ENCODE results near the gene CYTIP. TPM values are rescaled to one million over a fixed set of nuclear protein-coding genes. Genes with fewer than 3 reads are reported as not detected.

CYTIP gene
- total RNA-seq, 1 donor from 2014 or later, result 2.5 TPM

DNA sequence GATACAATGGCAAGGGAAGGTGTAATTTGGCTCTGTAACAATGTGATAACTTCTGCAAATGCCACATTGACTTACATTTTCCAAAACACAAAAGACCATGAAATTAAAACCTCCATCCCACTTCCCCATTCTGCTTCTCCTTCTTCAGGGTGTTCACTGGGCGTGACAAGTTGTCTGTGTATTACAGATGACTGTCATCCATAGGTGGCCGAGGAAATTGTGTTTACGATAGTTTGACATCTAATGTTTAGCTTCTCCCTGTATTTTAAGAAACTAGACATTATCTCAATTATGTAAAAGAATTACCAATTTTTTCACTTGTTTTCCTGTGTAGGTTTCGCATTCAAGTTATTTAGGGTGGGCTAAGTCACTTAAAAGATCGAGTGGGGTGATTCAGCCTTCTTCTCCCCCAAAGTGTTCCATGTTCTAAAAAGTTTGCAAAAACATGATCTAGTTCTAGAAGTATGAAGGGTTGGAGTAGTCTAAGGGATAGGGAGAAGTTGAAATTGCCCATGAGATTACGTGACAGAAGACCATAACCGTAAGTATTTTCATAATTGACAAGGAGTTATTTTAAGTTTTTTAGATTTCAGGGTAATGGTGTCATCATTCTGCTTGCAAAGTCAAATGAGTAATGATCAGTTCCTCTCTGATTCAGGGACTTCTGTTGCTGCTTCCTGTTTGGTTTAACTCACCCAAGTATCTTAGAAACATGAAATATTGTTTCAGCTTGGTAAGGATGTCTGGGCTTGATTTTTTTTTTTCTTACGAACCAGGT, 25.2 kb upstream of the CYTIP start:
- intact Hi-C loops (cut with DNase I), result no loop called here

DNA sequence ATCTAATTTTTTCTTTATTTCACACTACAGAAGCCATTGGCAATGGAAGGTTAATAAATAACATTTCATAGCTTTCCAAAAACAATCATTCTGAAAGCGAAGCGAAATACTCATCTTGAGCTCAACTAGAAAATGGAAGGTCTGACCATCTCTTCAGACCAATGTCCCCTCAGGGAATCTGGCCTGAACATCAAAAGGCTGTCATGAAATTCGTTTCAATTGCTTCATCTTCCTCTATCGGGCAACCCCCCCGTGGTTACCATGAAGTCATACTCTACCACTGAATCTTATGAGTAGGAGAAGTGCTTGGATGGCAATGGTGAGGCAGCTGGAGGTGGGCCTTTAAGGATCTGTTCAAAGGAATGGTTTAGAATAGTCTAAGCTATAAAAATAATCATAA, 22.9 kb upstream of the CYTIP start:
- intact Hi-C loops (cut with DNase I), result no loop called here
- no peak for DNase-seq (ENCODE audit: low spot score)

More for the DNA sequence above, 25.2 kb upstream of the CYTIP start:
- no peak for DNase-seq (ENCODE audit: low spot score)

DNA sequence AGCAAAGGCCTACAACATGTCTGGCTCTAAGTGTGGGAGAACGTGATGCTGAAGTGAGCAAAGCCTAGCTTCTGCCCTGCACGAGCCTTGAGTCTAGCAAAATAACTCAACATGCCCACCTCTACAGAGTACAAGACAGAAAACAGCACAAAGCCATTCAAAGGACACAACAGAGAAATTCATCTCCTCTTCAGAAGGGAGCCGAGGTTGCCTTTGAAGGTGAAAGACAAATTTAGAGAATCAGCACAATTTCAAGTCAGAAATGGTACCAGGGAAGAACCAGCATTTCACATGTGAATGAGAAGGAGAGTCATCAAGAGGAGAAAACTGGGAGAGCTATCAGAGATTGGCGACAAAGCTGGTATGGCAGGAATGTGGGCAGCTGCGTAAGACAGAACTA, 21.7 kb upstream of the CYTIP start:
- intact Hi-C loops (cut with DNase I), result no loop called here

DNA sequence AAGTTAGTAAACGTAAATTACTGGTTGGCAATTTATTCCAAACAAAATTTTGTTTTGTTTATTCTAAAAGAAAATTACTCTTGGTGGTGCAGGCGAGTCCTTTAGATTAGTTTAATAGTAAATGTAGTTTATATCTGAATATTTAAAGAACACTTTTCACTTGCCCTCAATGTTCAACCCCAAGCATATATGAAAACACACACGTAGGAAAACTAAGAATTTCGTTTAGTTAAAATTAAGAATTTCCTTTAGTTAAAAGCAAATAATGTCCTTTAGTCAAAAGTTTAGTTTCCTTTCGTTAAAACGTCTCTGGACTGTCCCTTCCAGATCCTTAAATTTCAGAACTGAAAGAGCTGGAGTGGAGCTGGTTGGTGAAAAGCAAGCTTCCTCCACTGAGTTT, 19.1 kb upstream of the CYTIP start:
- intact Hi-C loops (cut with DNase I), result no loop called here
- DNase-seq (ENCODE audit: low spot score), result no peak

More for the DNA sequence above, 21.7 kb upstream of the CYTIP start:
- DNase-seq (ENCODE audit: low spot score), result no peak

DNA sequence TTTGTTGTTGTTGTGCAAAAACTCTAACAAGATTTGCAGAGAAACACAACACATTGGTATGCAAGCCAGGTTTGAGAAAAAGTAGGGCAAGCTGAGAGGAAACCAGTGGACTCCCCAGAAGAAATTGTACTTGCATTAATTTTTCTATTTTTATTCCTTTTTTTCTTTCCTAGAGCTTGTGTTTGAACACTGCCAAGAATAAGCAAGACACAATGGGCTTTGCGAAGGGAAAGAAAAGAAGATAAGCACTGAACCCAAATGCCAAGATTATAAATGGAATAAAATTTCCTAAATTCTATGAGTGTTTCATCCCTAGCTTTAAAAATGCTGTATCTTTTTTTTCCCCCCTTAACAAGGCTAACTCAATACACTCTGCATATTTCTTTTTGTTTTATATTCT, 17.0 kb upstream of the CYTIP start:
- DNase-seq (ENCODE audit: low spot score), result no peak
- intact Hi-C loops (cut with DNase I), result no loop called here

DNA sequence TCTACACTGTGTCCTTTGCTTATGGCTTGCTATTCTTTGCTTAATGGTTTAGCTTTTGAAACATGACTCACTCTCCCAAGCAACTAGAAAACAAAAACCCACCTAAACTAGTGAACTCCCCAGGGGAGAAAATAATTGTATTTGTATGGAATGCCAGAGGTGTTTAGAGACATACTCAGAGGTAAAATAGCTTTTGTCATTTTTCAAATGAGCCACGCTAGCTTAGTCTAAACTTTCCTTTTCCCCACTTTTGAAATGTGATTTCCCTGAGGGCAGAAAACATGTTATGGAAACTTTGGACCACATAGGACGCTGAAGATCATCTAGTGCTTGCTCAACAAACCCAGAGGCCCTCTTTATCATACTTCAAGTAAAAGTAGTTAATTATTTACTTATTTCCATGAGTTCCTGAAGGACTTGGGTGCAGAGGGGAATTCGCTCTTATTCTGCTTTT, 16.5 kb upstream of the CYTIP start:
- no peak for DNase-seq (ENCODE audit: low spot score)
- intact Hi-C loops (cut with DNase I), result no loop called here

DNA sequence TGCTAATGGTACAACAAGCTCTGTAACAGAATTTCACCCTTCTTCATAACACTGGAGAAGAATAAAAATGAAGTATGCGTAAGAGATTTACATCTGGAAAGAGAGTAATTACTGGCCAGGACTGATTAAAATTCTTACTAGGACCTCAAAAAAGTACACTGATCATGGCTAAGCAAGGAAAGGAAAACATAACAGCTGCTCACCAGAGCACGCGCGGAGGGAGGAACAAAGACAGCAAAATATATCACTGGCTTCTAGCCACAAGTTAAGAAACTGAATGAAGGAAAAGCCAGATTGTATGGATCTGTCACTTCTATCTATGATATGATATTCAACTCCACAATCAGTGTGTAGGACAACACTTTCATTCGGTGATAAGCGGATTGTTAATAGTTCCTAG, 15.6 kb upstream of the CYTIP start:
- no peak for DNase-seq (ENCODE audit: low spot score)
- intact Hi-C loops (cut with DNase I), result no loop called here

DNA sequence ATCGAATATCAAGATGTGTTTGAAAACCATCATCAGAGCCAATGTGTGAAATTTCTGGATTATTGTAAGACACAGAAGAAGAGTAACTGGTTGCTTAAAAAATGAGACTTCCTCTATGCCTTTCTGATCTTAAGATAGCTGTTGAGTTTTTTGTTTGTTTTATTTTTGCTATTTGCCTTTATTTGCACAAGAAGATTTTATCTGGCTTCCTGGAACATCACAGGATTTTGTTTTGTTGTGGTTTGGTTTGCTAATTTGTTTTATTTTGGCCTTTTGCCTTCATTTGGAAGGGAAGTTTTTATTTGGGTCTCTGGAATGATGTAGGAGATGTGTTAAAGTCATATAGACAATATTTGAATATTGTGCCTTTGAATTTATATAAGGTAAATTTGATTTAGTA, 3.9 kb upstream of the CYTIP start:
- no peak for DNase-seq (ENCODE audit: low spot score)
- intact Hi-C loops (cut with DNase I), result no loop called here

DNA sequence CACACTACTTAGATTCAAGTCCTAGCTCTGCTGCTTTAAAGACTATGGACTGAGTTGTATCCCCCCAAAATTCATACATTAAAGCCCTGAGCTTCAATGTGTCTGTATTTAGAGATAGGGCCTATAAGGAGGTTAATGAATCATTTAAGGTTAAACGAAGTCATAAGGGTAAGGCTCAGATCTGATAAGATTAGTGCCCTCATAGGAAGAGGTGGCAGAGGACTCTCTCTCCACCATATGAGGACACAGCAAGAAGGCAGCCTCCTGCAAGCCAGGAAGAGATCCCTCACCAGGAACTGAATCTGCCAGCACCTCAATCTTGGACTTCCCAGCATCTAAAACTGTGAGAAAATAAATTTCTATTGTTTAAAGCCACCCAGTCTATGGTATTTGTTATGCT, 3.1 kb upstream of the CYTIP start:
- intact Hi-C loops (cut with DNase I), result no loop called here
- no peak for DNase-seq (ENCODE audit: low spot score)

DNA sequence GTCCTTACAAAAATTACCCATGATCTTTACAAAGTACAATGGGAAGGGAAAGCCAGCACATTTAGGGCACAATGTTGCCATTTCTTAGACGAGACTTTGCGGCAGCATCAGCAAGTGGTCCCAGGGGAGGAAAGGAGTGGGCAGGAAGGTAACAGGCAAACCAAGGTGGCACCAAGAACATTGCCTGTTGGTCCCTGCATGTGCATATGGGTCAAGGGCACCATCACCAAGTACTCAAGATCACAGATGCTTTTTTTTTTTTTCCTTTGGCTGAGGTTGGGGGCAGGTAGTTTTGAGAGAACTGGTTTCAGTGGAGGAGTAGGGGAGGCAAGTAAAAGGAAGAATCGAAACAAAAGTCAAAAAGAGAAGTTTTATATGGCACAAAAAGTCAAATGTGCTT, 752 bp upstream of the CYTIP start:
- intact Hi-C loops (cut with DNase I), result no loop called here
- DNase-seq (ENCODE audit: low spot score), result no peak

DNA sequence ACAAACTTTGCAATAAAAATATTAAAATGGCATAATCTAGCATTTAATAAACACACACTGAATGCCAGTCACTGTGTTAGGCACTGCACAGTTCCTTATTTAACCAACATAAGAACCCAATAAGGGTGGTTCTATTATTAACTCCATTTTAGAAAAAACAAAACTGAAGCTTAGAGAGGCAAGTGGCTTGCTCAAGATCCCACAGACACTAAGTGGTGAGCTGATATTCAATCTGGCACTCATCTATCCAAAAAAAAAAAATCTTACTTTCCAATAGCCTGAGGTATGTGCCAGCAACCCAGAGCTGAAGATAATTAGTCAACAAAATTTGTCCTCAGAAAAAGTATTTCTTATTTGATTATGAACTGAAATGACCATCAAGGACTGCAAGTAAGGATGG, 799 bp downstream of the CYTIP start:
- intact Hi-C loops (cut with DNase I), result no loop called here
- DNase-seq (ENCODE audit: low spot score), result no peak

DNA sequence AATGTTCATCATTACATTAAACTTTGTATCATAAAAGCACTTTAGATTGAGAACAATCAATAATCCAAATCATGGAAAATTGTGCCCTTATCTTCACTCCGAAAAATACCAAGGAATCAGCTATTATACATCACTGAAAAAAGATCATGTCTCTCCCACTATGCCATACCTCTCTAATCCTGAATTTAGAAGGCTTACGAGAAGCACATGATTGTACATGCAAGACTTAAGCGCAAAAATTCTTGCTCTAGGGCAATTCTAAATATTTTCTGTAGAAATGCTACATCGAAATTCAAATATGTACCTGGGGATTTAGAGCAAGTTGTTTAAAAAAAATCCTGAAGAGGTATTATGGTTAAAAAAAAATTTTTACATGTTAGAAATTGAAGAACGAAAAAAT, 1.3 kb downstream of the CYTIP start:
- intact Hi-C loops (cut with DNase I), result no loop called here
- DNase-seq (ENCODE audit: low spot score), result no peak

DNA sequence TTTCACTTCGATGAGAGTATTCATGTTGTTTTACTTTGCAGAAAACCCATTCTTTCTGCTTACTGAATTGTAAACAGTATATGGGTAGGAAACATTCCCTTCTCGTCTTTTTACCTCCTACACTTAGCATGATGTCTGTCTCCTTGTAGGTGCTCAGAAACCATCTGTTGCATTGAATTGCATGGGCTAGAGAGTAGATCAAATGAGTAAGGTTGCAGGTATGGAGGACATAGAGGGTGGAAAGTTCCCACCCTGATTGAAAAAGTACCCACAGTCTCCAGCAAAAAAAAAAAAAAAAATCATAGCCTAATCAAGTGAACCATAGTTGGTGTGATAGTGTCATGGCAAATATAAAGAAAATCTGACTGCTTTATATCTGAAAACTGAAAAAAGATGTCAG, 1.7 kb downstream of the CYTIP start:
- intact Hi-C loops (cut with DNase I), result no loop called here
- DNase-seq (ENCODE audit: low spot score), result no peak

DNA sequence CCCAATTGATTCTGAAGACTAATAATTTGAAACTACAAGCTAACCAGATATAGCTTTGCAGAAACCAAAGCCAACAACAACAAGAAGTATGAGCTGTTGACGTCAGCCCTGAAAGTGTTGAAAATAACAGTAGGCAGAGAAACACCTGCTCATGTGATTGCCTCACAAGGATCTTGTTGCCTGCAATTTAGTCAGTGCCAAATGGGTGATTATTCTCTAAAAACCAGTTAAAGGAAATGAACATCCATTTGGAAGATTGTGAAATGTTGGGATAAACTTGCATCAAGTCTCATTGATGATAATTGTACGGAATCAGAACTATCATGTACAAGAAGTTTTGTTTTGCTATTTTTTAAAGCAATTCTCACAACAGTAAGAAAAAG, 2.8 kb downstream of the CYTIP start:
- intact Hi-C loops (cut with DNase I), result no loop called here
- no peak for DNase-seq (ENCODE audit: low spot score)

DNA sequence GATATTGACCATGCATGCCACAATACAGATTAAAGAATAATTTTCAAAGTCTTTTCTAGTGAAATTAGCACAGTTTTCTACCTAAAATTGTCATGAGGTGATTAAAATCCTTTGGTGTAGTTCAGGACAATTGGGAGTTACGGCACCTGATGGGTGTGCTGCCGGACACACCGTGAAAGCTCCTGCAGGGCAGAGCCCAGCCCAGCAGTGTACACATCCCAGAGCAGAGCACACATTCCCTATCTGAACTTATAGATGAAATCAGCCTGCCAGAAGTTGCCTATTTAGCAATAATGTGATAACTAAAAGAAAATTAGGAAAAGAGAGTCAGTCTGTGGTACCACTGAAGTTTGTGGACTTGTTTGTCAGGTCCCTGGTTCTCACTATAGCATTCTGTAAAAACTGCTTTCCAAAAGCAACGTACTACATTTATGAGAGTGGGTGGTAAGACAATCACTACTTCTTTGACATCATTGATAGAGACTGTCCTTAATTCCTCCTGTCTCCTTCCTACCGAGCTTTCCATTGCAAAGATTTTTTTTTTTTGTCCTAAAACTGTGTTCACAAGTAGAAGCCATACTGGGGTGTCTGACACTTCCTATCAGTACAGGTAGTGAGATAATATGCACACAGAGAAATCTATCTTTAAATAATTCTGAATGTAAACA, 3.4 kb downstream of the CYTIP start:
- no peak for DNase-seq (ENCODE audit: low spot score)
- intact Hi-C loops (cut with DNase I), result no loop called here

DNA sequence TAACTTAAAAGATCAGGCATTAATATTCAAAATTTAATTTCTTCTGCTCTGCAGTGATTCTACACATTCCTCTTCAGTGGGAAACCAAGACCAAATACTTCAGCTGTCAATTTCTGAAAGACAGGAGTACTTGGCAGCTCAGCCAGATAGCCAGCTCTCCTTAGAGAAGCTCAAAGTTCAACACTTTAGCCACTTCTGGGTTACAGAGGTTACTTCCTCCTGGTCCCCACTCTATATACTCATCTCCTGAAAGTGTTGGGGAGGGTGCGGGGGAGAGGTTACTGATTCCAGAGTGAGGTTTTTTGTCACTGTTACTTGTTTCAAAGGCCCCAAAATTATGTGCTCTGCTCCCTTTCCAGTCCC, 4.1 kb downstream of the CYTIP start:
- intact Hi-C loops (cut with DNase I), result no loop called here
- no peak for DNase-seq (ENCODE audit: low spot score)

DNA sequence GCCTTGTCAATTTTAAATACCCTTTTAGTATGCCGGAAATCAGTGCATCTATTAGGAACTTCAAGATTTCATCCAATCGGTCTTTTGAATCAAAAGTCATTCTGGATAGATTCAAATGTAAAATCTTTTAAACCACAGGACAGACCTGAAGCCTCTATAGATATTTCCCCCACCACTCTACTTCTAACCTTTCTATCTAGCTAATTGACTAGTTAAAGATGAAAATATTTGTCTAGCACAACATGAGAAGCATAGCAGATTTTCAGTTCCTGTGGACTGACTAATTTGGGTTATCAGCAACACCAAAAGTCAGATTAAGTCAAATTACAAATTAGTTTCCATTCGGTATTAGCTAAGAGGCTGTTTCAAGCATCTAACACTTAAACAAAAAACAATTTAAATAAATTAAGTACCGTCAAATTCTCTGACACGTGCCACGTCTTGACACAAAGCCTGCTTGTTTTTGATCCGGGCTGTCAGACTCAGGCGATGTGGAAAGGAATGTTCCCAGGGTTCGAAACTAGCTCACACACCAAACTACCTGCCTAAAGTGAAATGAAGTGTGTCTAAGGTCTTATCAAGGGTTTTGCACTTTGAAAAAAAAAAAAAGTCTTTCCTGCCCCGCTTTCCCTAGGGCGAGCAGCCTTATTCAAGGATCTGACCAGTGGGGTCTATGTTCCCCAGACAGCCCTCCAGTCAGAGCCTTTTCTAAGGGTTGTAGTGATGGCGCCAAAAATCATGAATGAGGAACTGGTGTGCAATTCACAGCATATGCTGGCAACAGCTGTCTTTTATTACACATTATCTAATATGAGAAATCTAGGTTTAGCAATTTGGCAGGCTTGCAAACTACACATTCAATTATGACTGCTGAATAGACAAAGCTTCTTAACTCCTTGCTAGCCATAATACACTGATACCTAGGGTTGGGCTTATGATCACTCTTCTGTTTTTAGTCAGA, 4.7 kb downstream of the CYTIP start:
- DNase-seq (ENCODE audit: low spot score), result no peak
- intact Hi-C loops (cut with DNase I), result no loop called here

DNA sequence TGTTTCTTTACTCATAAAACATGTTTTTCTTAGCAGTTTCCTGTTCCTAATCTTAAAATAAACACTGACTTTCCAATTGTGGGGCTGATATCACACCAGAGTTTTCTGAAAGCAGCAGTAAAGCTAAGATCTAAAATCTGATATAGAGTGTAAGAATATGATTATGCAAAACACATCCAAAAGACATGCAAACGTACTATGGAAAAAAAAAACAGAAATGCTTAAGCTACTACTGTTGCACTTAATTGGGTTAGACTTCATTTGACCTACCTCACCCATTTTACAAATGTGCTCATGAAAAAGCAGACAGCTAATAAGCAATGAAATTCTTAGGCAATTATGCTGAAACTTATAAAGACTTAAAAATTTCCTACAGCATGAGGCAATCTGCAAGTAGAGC, 10.5 kb downstream of the CYTIP start:
- no peak for DNase-seq (ENCODE audit: low spot score)
- intact Hi-C loops (cut with DNase I), result no loop called here

DNA sequence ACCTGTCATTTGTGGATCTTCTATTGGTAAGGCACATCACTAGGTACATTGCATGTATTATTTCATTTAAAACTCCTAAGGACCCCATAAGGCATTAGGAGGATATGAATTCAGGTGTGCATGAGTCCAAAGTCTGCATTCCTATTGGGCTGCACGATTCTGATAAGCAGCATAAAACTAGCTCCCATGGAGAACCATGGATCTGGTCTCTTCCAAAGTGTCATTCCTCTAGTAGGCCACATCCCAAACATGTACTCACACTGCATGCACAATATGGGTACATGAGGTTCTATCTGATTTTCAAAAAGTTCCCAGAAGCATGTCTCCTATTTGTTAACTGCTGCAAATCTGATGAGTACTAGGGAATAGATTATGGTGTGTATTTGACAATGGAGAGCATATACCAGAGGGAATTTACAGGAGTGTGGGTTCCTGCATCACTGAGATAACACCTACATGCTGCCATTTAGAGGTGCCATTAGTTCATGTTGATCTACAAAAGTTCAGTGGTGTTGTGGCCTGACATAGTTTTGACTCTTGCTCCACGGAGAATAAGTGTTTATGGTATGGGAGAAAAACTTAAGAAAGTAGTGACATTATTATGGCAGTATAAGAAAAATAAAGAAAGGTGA, 11.3 kb downstream of the CYTIP start:
- no peak for DNase-seq (ENCODE audit: low spot score)
- intact Hi-C loops (cut with DNase I), result no loop called here

DNA sequence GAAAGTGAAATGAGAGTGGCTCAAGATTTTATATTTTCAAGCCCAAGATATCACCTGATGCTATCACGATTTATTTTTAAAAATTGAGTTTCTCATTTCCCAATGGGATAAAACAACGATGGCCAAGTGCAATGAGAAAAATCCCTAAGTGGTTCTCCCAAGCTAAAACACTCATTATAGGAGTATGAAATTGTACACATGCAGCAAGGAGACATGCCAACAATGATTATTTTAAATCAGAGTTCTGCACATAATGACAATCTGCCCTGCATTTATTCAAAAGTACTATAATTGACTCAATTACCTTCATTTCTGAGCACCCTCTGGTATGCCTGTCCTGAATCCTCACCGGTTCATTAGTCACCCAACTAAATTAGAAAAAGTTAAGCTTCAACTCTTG, 12.7 kb downstream of the CYTIP start:
- no peak for DNase-seq (ENCODE audit: low spot score)
- intact Hi-C loops (cut with DNase I), result no loop called here

Data from cardiac septum (tissue), 1 donor.